ENCODE measurements around the gene CREM. TPM values are rescaled to one million over a fixed set of nuclear protein-coding genes. Genes with fewer than 3 reads are reported as not detected.

CREM gene
- total RNA-seq, 1 donor from 2014 or later, result 39.4 TPM

- Histone ChIP-seq H3K4me3 (ENCODE audit: low read depth, low read length) (peak overlapping the region; percentile 34), H3K27me3 (ENCODE audit: control insufficient read depth, insufficient read depth, low read length) (no peaks in the 10 kb centered on the region), H3K36me3 (ENCODE audit: control insufficient read depth, insufficient read depth, low read length) (no peaks in the 10 kb centered on the region)
- peak; percentile 92 for DNase-seq (ENCODE audit: low read depth)
- TF ChIP-seq, protein P1, sequence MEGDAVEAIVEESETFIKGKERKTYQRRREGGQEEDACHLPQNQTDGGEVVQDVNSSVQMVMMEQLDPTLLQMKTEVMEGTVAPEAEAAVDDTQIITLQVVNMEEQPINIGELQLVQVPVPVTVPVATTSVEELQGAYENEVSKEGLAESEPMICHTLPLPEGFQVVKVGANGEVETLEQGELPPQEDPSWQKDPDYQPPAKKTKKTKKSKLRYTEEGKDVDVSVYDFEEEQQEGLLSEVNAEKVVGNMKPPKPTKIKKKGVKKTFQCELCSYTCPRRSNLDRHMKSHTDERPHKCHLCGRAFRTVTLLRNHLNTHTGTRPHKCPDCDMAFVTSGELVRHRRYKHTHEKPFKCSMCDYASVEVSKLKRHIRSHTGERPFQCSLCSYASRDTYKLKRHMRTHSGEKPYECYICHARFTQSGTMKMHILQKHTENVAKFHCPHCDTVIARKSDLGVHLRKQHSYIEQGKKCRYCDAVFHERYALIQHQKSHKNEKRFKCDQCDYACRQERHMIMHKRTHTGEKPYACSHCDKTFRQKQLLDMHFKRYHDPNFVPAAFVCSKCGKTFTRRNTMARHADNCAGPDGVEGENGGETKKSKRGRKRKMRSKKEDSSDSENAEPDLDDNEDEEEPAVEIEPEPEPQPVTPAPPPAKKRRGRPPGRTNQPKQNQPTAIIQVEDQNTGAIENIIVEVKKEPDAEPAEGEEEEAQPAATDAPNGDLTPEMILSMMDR (IDR thresholded peaks at IDR 0.05; ENCODE audit: insufficient read depth, low read length, poor library complexity, severe bottlenecking), result peak; percentile 77
Measured at GRCh38 chr10:35195361-35196306, 69.0 kb downstream of the CREM start.

- no peak overlapping the region for H3K4me3 ChIP-seq (ENCODE audit: low read depth, low read length)
- H3K27me3 ChIP-seq (ENCODE audit: control insufficient read depth, insufficient read depth, low read length), result no peaks in the 10 kb centered on the region
- DNase-seq (ENCODE audit: low read depth), result no peak
- TF ChIP-seq, protein P1 (IDR thresholded peaks at IDR 0.05; ENCODE audit: insufficient read depth, low read length, poor library complexity, severe bottlenecking), result no peak
- no peaks in the 10 kb centered on the region for H3K36me3 ChIP-seq (ENCODE audit: control insufficient read depth, insufficient read depth, low read length)
Measured at GRCh38 chr10:35200487-35200886, 73.8 kb downstream of the CREM start.

DNA sequence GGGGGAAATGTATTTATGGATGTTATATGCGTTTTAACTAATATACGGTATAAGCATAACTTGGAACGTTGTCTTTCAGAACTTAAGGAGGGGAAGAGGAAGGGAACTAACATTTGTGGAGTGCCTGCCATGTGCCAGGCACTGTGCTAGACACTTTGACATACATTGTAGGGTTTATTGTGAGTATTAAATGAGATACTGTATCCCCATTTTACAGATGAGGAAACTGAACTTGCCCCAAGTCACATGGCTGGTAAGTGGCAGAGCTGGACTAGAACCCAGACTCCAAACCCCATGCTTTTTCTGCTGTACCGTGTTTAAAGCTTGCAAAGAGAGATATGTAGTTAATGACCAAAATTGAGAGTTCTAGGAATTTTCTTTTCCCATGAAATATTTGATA, 74.6 kb downstream of the CREM start:
- Histone ChIP-seq H3K4me3 (ENCODE audit: low read depth, low read length) (no peak overlapping the region), H3K36me3 (ENCODE audit: control insufficient read depth, insufficient read depth, low read length) (no peaks in the 10 kb centered on the region), H3K27me3 (ENCODE audit: control insufficient read depth, insufficient read depth, low read length) (no peaks in the 10 kb centered on the region)
- TF ChIP-seq, protein P1 (IDR thresholded peaks at IDR 0.05; ENCODE audit: insufficient read depth, low read length, poor library complexity, severe bottlenecking), result no peak
- no peak for DNase-seq (ENCODE audit: low read depth)

DNA sequence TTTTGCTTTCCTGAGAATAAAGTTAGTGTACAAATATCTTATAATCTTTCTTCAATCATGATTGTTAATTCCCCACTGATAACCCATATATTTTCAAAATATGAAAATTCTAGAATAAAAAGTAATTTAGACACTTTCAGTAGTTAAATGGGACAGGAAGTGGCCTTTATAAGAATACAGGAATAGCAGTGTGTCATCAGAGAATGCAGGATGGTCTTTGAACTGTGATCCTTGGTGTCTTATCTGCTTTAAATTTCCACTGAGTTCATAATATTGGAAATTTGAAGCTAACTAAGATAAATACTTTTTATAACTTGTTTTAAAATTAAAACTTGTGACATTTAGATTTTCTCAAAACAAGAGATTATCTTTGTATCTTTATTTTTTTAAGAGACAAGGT, 75.4 kb downstream of the CREM start:
- Histone ChIP-seq H3K36me3 (ENCODE audit: control insufficient read depth, insufficient read depth, low read length) (no peaks in the 10 kb centered on the region), H3K27me3 (ENCODE audit: control insufficient read depth, insufficient read depth, low read length) (no peaks in the 10 kb centered on the region), H3K4me3 (ENCODE audit: low read depth, low read length) (no peak overlapping the region)
- DNase-seq (ENCODE audit: low read depth), result no peak
- TF ChIP-seq, protein P1 (IDR thresholded peaks at IDR 0.05; ENCODE audit: insufficient read depth, low read length, poor library complexity, severe bottlenecking), result no peak

DNA sequence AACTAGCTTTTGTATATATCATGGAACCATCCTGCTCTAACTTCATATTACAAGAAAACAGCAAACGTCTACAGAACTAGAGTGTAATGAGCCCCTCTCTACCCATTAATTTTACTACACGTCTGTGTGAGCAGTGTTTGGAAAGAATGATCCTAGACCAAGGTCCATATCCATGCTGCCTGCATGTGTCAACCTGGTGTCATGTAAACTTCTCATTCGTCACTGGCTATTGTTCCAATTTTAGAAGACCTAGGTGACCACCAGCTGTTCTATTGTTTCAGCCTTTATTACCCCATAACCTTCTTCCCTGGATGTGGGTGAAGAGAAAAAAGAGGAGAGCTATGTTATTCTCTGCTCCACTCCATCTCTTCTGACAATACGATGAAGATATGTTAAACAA, 77.1 kb downstream of the CREM start:
- no peak overlapping the region for H3K4me3 ChIP-seq (ENCODE audit: low read depth, low read length)
- no peaks in the 10 kb centered on the region for H3K27me3 ChIP-seq (ENCODE audit: control insufficient read depth, insufficient read depth, low read length)
- no peaks in the 10 kb centered on the region for H3K36me3 ChIP-seq (ENCODE audit: control insufficient read depth, insufficient read depth, low read length)
- no peak for DNase-seq (ENCODE audit: low read depth)
- TF ChIP-seq, protein P1 (IDR thresholded peaks at IDR 0.05; ENCODE audit: insufficient read depth, low read length, poor library complexity, severe bottlenecking), result no peak

All from kidney epithelial cell (primary cell).